HEK293 (cell line): ENCODE measurements around the gene CCDC88C.

Experiments
- CTCF ChIA-PET: fragments of 350-600 bp; formaldehyde crosslinking; extraction: SDS; loops from one replicate; lab custom pipeline; 2021; ENCODE audit warnings: antibody characterized with exemption; lab: Yijun Ruan, JAX
- POLR2A ChIA-PET: fragments of 300-600 bp; formaldehyde crosslinking; extraction: SDS; loops from one replicate; lab custom pipeline; 2020; ENCODE audit warnings: antibody characterized with exemption, inconsistent platforms; lab: Yijun Ruan, JAX
- H3K27ac ChIP-seq: fragments of 200-500 bp; sonication (Bioruptor generic); 2 replicates; pipeline ENCODE4 v1.5.1; 2014; ENCODE audit warnings: low read depth, low read length, control low read depth, inconsistent platforms; ENCODE audit errors: extremely low read depth
- H3K36me3 ChIP-seq, 2 experiments: fragments of 200-500 bp in 1 of 2; sonication (Bioruptor generic) in 1 of 2; 1 replicate in 1 of 2; 2 replicates in 1 of 2; pipeline ENCODE4 v1.5.1; 2014 to 2017; ENCODE audit warnings: inconsistent platforms in 2 of 2, low read length in 2 of 2; ENCODE audit not compliant: control insufficient read depth in 2 of 2, insufficient read depth in 1 of 2
- H3K4me1 ChIP-seq: fragments of 200-500 bp; sonication (Bioruptor generic); 2 replicates; pipeline ENCODE4 v1.5.1; 2014; ENCODE audit warnings: mild to moderate bottlenecking, low read length, inconsistent platforms; ENCODE audit not compliant: control insufficient read depth, insufficient read depth
- H3K4me3 ChIP-seq: 2 replicates; pipeline ENCODE4 v1.5.1; 2011; ENCODE audit warnings: low read depth, mild to moderate bottlenecking, control low read depth, low read length, moderate library complexity
- H3K9me3 ChIP-seq: fragments of 200-500 bp; sonication (Bioruptor generic); 2 replicates; pipeline ENCODE4 v1.5.1; 2014; ENCODE audit warnings: low read depth, low read length, inconsistent platforms; ENCODE audit not compliant: control insufficient read depth, insufficient read depth
- BCL11A ChIP-seq: fragments of 450-650 bp; formaldehyde crosslinking; IDR thresholded peaks from 2 replicates; pipeline ENCODE4 v1.5.1; 2016; ENCODE audit warnings: low read depth, missing biosample characterization, missing genetic modification characterization
- KLF17 ChIP-seq: fragments of 450-650 bp; formaldehyde crosslinking; IDR thresholded peaks from 2 replicates; pipeline ENCODE4 v1.5.1; 2016; ENCODE audit warnings: missing biosample characterization, missing genetic modification characterization
- MZF1 ChIP-seq: fragments of 450-650 bp; formaldehyde crosslinking; IDR thresholded peaks from 2 replicates; pipeline ENCODE4 v1.5.1; 2017; ENCODE audit warnings: missing biosample characterization, missing genetic modification characterization, borderline replicate concordance
- PRDM6 ChIP-seq: fragments of 450-650 bp; formaldehyde crosslinking; IDR thresholded peaks from 2 replicates; pipeline ENCODE4 v1.5.1; 2017; ENCODE audit warnings: missing biosample characterization, missing genetic modification characterization
- SCRT2 ChIP-seq: fragments of 450-650 bp; formaldehyde crosslinking; IDR thresholded peaks from 2 replicates; pipeline ENCODE4 v1.5.1; 2016; ENCODE audit warnings: missing biosample characterization, missing genetic modification characterization
- YY1 ChIP-seq: fragments of 450-650 bp; formaldehyde crosslinking; IDR thresholded peaks from 2 replicates; pipeline ENCODE4 v1.5.1; 2018; ENCODE audit warnings: missing biosample characterization, missing genetic modification characterization
- ZBTB48 ChIP-seq: fragments of 450-650 bp; formaldehyde crosslinking; IDR thresholded peaks from 2 replicates; pipeline ENCODE4 v1.5.1; 2016; ENCODE audit warnings: missing biosample characterization, missing genetic modification characterization
- ZFP37 ChIP-seq: fragments of 450-650 bp; formaldehyde crosslinking; IDR thresholded peaks from 2 replicates; pipeline ENCODE4 v1.5.1; 2016; ENCODE audit warnings: missing biosample characterization, missing genetic modification characterization
- ZNF121 ChIP-seq: fragments of 450-650 bp; formaldehyde crosslinking; IDR thresholded peaks from 2 replicates; pipeline ENCODE4 v1.5.1; 2016; ENCODE audit warnings: missing biosample characterization, missing genetic modification characterization
- ZNF2 ChIP-seq: fragments of 450-650 bp; formaldehyde crosslinking; IDR thresholded peaks from 2 replicates; pipeline ENCODE4 v1.5.1; 2016; ENCODE audit warnings: missing biosample characterization, missing genetic modification characterization
- ZNF202 ChIP-seq: fragments of 450-650 bp; formaldehyde crosslinking; IDR thresholded peaks from 2 replicates; pipeline ENCODE4 v1.5.1; 2016; ENCODE audit warnings: missing biosample characterization, missing genetic modification characterization, borderline replicate concordance
- ZNF24 ChIP-seq: fragments of 450-650 bp; formaldehyde crosslinking; IDR thresholded peaks from 2 replicates; pipeline ENCODE4 v1.5.1; 2016; ENCODE audit warnings: missing biosample characterization, missing genetic modification characterization
- ZNF510 ChIP-seq: fragments of 450-650 bp; formaldehyde crosslinking; IDR thresholded peaks from 2 replicates; pipeline ENCODE4 v1.5.1; 2018; ENCODE audit warnings: mild to moderate bottlenecking, missing genetic modification characterization, missing biosample characterization; ENCODE audit not compliant: insufficient replicate concordance
- ZNF530 ChIP-seq: fragments of 450-650 bp; formaldehyde crosslinking; IDR thresholded peaks from 2 replicates; pipeline ENCODE4 v1.5.1; 2016; ENCODE audit warnings: low read depth, missing biosample characterization, missing genetic modification characterization
- ZNF561 ChIP-seq: fragments of 450-650 bp; IDR thresholded peaks from 2 replicates; pipeline ENCODE4 v1.5.1; 2018; ENCODE audit warnings: missing biosample characterization, missing genetic modification characterization, borderline replicate concordance
- ZNF600 ChIP-seq: fragments of 450-650 bp; formaldehyde crosslinking; IDR thresholded peaks from 2 replicates; pipeline ENCODE4 v1.5.1; 2016; ENCODE audit warnings: missing biosample characterization, missing genetic modification characterization
- ZNF621 ChIP-seq: fragments of 450-650 bp; formaldehyde crosslinking; IDR thresholded peaks from 2 replicates; pipeline ENCODE4 v1.5.1; 2017; ENCODE audit warnings: missing biosample characterization, missing genetic modification characterization
- ZNF654 ChIP-seq: fragments of 450-650 bp; formaldehyde crosslinking; IDR thresholded peaks from 2 replicates; pipeline ENCODE4 v1.5.1; 2016; ENCODE audit warnings: low read depth, missing biosample characterization, missing genetic modification characterization
- ZNF707 ChIP-seq: fragments of 450-650 bp; formaldehyde crosslinking; IDR thresholded peaks from 2 replicates; pipeline ENCODE4 v1.5.1; 2016; ENCODE audit warnings: missing biosample characterization, missing genetic modification characterization
- ZNF76 ChIP-seq: fragments of 450-650 bp; formaldehyde crosslinking; IDR thresholded peaks from 2 replicates; pipeline ENCODE4; 2016; ENCODE audit warnings: low read depth, missing biosample characterization, missing genetic modification characterization, borderline replicate concordance
- ZNF785 ChIP-seq: fragments of 450-650 bp; formaldehyde crosslinking; IDR thresholded peaks from 2 replicates; pipeline ENCODE4 v1.5.1; 2016; ENCODE audit warnings: missing biosample characterization, missing genetic modification characterization

Gene CCDC88C

GRCh38 chr14:91405724-91406435 is 11.7 kb downstream of the CCDC88C start:
- ChIA-PET POLR2A (no interaction called here), CTCF (interaction anchor here (0.6 kb wide), 1 partner anchor 103 kb away, joined by 5 read pairs; no protein-coding TSS in a partner anchor)
- H3K4me3 ChIP-seq, result no peak overlapping the region
- peaks cover 0 to 17% of the 10 kb centered on the region in 2 experiments; a peak in 2 of 3 replicates for H3K36me3 ChIP-seq
- peaks cover 10% of the 10 kb centered on the region for H3K4me1 ChIP-seq
- H3K9me3 ChIP-seq, result no peaks in the 10 kb centered on the region
- no peak overlapping the region for H3K27ac ChIP-seq
- TF ChIP-seq ZFP37 (tag by site-specific recombination), result no peak
- no peak for TF ChIP-seq ZNF785 (tag by site-specific recombination)
- TF ChIP-seq ZNF121, result no peak
- TF ChIP-seq MZF1 (tag by site-specific recombination), result no peak
- no peak for TF ChIP-seq ZNF76
- TF ChIP-seq ZNF202, result no peak
- TF ChIP-seq ZNF707 (tag by site-specific recombination), result no peak
- no peak for TF ChIP-seq ZNF621

- Histone ChIP-seq H3K27ac (no peak overlapping the region), H3K9me3 (no peaks in the 10 kb centered on the region), H3K4me3 (no peak overlapping the region), H3K36me3 (peaks cover 0 to 17% of the 10 kb centered on the region in 2 experiments; a peak in 2 of 3 replicates), H3K4me1 (peaks cover 10% of the 10 kb centered on the region)
- POLR2A ChIA-PET, result no interaction called here
- TF ChIP-seq ZNF561 (tag by site-specific recombination) (no peak), YY1 (tag by site-specific recombination) (no peak), BCL11A (tag by site-specific recombination) (no peak), PRDM6 (tag by site-specific recombination) (no peak), ZBTB48 (tag by site-specific recombination) (no peak), SCRT2 (peak; percentile 39; the same call in 1 of the 2 replicates), KLF17 (no peak), ZNF2 (tag by site-specific recombination) (no peak), ZNF600 (tag by site-specific recombination) (peak; percentile 49; the same call in 1 of the 2 replicates), ZNF510 (no peak), ZNF654 (tag by site-specific recombination) (no peak), ZNF24 (tag by site-specific recombination) (no peak), ZNF530 (no peak)
- TF ChIP-seq, all 188 proteins: peak for 2
- CTCF ChIA-PET, result interaction anchor here (0.6 kb wide), 1 partner anchor 103 kb away, joined by 5 read pairs; no protein-coding TSS in a partner anchor
These were observed 12.3 kb downstream of the CCDC88C start for GRCh38 chr14:91405241-91405721.
